Gastrocnemius medialis (tissue), 4 donors: ENCODE data around the gene HOXB5.

ENCODE experiments used
- CTCF ChIP-seq, 5 experiments: fragments of 450-650 bp in 3 of 5; fragments of 200-600 bp in 2 of 5; sonication (generic) in 2 of 5; IDR thresholded peaks in 4 of 5; conservative IDR thresholded peaks in 1 of 5; 1 replicate in 4 of 5; 2 replicates in 1 of 5; pipeline ENCODE4 v1.5.1; 2016 to 2019; ENCODE audit warnings: antibody characterized with exemption in 5 of 5, mild to moderate bottlenecking in 3 of 5, moderate library complexity in 3 of 5
- POLR2A ChIP-seq, 2 donors: fragments of 450-650 bp; IDR thresholded peaks; one replicate each; pipeline ENCODE4 v1.6.1; 2017; ENCODE audit warnings: antibody characterized with exemption in 2 of 2, mild to moderate bottlenecking in 2 of 2, moderate library complexity in 2 of 2

GRCh38 chr17:48575673-48576478 lies 17.7 kb downstream of the HOXB5 start:
- TF ChIP-seq CTCF (IDR thresholded peaks at IDR 0.05 in 4 of 5, conservative IDR thresholded peaks at IDR 0.05 in 1 of 5) (no peak), POLR2A (IDR thresholded peaks at IDR 0.05) (no peak)
